GM12874 (cell line): Measurements from ENCODE around the gene PM20D2.

Experiments used
- TF ChIP-seq, protein P1 (sequence below): IDR thresholded peaks from 2 replicates; pipeline ENCODE4 v1.5.1; 2011; ENCODE audit warnings: low read depth, mild to moderate bottlenecking, control low read depth, low read length, moderate library complexity; ENCODE audit not compliant: insufficient read depth

Gene PM20D2

DNA sequence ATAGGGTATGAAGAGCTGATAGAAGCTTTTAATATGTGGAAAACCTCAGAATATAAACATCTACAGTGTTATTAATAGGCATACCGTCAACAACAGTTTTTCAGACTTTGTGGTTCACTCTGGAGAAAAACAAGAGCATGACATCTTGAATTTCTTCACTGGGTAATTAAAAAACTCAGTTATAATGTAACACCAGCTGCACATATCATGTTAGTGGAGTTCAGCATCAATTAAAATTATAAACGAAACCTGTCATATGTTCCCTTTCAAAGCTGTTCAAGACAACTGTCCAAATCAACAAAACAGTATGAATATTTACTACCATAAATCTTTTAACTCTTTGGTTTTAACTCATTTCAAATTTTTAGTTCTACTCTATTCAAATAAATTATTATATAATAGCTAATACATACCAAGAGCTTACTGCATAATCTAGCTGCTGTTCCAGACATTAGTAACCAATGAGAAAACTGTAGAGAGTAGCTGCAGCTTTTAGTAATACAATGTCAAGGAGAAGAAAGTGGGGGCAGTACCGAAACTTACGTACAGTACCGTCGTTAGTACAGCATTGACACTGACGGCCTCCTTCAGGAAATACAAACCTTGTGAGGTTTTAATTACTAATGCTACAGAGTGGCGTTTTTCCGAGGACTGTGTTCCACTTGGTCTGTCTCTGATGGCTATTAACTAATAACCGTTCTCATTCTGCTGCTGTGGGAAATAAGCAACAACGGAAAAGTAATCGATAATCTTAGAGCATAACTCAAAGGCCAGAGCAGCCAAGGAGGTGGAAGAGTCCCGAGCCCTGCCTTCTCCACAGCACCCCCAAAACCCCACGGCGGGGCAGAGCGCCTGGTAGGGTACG lies 532 bp upstream of the PM20D2 start:
- TF ChIP-seq, protein P1, sequence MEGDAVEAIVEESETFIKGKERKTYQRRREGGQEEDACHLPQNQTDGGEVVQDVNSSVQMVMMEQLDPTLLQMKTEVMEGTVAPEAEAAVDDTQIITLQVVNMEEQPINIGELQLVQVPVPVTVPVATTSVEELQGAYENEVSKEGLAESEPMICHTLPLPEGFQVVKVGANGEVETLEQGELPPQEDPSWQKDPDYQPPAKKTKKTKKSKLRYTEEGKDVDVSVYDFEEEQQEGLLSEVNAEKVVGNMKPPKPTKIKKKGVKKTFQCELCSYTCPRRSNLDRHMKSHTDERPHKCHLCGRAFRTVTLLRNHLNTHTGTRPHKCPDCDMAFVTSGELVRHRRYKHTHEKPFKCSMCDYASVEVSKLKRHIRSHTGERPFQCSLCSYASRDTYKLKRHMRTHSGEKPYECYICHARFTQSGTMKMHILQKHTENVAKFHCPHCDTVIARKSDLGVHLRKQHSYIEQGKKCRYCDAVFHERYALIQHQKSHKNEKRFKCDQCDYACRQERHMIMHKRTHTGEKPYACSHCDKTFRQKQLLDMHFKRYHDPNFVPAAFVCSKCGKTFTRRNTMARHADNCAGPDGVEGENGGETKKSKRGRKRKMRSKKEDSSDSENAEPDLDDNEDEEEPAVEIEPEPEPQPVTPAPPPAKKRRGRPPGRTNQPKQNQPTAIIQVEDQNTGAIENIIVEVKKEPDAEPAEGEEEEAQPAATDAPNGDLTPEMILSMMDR = no peak

DNA sequence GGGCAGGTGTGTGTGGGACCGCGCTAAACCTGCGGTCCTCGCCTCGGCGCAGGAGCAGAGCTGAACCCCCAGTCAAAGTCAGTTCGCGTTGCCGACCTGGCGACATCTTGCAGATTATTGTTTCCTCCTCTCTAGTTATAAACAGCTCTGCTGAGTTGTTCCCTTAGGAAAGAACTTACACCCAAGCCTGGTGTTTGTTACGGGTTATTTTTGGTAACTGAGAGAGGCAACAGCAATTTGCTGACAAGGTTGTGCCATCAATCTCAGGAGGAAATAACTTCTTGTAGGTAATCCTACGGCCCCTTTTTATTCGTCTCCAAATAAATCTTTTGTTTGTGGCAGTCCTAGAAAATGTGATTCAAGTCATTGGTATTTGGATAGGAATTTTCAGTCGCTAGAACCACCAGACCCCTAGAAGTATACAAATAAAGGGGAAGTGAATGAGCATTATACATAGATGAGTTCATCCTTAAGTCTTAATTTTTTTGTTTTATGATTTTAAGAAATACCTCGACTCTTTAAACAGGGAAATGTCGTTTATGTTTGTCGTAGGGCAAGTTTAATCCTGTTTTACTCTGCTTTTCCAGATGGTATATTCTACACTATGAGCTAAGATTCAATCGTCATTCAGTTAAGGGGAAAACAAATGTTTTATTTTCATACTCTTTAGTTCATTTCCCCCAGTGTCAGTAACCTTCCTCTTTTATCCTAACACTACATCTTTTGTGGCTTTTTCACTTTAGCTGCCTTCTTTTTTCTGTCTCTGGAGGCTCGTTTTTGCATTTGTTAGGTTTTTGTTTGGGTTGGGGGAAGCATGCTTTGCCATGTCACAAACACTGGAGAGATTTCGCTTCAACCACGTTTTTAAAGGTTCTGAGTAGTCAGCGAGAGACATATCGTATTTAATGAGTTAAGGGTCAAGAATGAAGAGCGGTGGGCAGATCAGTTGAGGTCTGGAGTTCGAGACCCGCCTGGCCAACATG lies 1.2 kb downstream of the PM20D2 start:
- TF ChIP-seq, protein P1 = no peak

DNA sequence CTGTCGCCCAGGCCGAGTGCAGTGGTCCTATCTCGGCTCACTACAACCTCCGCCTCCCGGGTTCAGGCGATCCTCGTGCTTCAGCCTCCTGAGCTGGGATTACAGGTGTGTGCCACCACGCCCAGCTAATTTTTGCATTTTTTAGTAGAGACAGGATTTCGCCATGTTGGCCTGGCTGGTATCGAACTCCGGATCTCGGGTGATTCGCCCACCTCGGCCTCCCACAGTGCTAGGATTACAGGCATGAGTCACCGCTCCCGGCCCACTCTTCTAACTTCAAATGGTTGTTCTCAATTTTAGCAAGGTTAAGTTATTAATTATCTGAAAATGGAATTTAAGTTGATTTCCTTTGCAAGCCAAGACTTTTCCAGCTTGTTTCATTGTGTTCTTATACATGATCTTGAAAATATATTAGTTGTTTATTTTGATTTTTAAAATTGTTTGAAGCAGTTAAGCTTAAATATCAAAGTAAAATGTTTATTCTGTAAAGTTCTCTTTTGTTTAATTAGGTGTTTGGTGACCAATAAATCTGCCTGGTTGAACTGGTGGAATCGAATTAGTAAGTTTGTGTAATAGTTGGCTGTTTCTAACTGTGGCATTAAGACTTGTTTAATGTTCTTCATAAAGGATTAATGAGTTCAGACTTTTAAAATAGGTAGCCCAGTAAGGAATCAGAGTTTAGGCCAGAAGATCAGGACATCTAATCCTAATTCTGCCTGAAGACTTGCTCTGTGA lies 2.3 kb downstream of the PM20D2 start:
- TF ChIP-seq, protein P1 = no peak

DNA sequence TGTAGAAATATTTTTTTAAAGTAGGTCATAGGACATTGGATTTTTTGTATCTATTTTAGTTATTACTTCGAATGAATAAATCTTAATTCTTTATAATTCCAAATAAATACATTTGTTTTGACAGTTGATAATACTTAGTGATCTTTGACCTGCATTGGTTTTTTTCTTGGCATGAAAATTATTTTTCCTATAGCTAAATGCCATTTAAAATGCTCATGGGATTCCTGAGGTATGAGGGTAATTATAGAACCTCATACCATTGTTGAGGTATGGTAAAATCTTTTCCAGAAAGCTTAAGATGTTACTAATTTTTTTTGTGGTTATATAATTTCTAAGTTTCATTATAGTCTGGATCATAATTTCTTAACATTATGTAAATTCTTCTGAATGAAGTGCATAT lies 8.3 kb downstream of the PM20D2 start:
- TF ChIP-seq, protein P1 = no peak

DNA sequence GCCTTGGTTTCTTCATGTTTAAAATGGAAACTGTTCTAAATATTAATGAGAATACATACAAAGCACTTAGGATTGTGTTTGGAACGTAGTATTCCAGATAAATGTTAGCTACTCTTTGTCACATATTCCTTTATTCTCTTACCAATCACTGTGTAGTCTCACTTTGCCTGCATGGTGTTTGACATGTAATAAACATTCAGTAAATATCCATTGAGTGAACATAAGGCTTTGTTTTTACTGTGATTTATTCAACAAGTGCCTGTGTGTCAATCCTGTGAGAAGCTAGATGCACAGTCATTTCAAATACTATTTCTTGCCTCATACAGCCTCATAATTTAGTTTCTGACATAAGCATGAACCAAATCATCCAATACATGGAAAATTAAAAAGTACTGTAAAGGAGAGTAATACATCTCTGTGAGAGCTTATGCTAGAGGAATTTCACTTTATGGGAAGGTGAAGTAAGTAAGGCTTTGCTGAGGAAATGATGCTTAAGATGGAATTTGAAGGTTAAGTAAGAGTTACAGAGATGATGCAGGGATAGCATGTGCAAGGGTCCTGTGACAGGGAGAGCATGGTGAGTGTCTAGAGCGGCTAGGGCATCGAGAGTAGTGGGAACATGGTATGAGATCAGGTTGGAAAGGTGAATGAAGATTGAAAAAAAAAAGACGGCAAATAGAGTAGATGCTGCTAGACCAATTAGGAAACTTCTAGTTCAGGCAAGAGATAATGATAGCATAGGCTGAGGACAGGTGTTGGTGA lies 14.7 kb downstream of the PM20D2 start:
- TF ChIP-seq, protein P1 = no peak

DNA sequence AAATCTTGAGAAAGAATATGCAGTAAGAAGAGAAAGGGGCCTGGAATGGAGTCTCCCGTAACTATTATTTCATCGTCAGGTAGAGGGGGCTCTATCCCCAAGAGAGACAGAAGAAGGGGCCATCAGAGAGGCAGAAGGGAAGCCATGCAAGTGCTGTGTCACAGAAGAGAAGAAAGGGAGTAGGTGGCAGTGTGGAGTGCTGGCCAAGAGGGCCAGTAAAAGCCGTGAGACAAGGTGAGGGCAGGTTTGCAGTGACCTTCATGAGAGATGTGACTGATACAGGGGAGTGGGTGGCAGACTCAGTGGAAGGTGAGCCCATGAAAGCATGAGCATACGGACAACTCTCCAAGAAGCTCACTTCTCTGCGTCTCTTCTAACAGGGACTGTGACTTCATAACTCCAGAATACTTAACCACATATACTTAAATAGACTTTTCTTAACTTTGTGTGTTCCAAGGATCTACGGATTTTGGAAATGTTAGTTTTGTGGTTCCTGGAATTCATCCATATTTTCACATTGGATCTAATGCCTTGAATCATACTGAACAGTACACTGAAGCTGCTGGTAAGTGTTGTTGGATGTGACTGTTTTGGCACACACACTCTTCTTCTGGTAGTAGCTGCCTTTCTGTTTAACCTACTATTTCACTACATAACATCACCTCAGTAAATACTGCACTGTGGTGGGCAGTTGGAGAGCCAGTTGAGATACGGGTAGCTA lies 15.6 kb downstream of the PM20D2 start:
- TF ChIP-seq, protein P1 = no peak
